Loucy (cell line): ENCODE measurements around the gene SIRPA.

Experiments used
- H2AFZ ChIP-seq: fragments of 200-600 bp; sonication (generic); 2 replicates; pipeline ENCODE4 v1.6.0; 2016; ENCODE audit warnings: antibody characterized with exemption, mild to moderate bottlenecking, low read length, moderate library complexity
- H3F3A ChIP-seq: fragments of 200-600 bp; 2 replicates; pipeline ENCODE4 v1.6.0; 2016; ENCODE audit warnings: antibody characterized with exemption, low read depth, mild to moderate bottlenecking
- H3K27me3 ChIP-seq: fragments of 200-600 bp; sonication (generic); 2 replicates; pipeline ENCODE4 v1.6.1; 2014; ENCODE audit warnings: low read length, mild to moderate bottlenecking; ENCODE audit not compliant: insufficient read depth, poor library complexity, severe bottlenecking
- H3K36me3 ChIP-seq: fragments of 200-600 bp; sonication (generic); 2 replicates; pipeline ENCODE4 v1.6.1; 2016; ENCODE audit warnings: low read length; ENCODE audit not compliant: insufficient read depth
- H3K4me1 ChIP-seq: fragments of 200-600 bp; sonication (generic); 2 replicates; pipeline ENCODE4 v1.5.1; 2014; ENCODE audit warnings: low read length, mild to moderate bottlenecking; ENCODE audit not compliant: insufficient read depth, poor library complexity, severe bottlenecking
- H3K4me2 ChIP-seq: fragments of 200-600 bp; sonication (generic); 2 replicates; pipeline ENCODE4 v1.6.0; 2014; ENCODE audit warnings: antibody characterized with exemption, low read length, low read depth, mild to moderate bottlenecking; ENCODE audit not compliant: poor library complexity, severe bottlenecking
- H3K4me3 ChIP-seq: fragments of 200-600 bp; sonication (generic); 2 replicates; pipeline ENCODE4 v1.5.1; 2014; ENCODE audit warnings: low read length, mild to moderate bottlenecking, mixed read lengths; ENCODE audit not compliant: poor library complexity, severe bottlenecking
- H3K79me2 ChIP-seq: fragments of 200-600 bp; sonication (generic); 2 replicates; pipeline ENCODE4 v1.6.1; 2014; ENCODE audit warnings: low read length; ENCODE audit not compliant: insufficient read depth
- H3K9ac ChIP-seq: fragments of 200-600 bp; sonication (generic); 2 replicates; pipeline ENCODE4 v1.6.0; 2014; ENCODE audit warnings: mild to moderate bottlenecking, low read depth, low read length, moderate library complexity; ENCODE audit not compliant: poor library complexity, severe bottlenecking
- H3K9me2 ChIP-seq: fragments of 200-600 bp; sonication (generic); replicated peaks from 2 replicates; pipeline ENCODE4 v1.6.1; 2016; ENCODE audit warnings: low read depth, low read length, mixed read lengths
- H3K9me3 ChIP-seq: fragments of 200-600 bp; sonication (generic); 2 replicates; pipeline ENCODE4 v1.6.1; 2014; ENCODE audit warnings: mild to moderate bottlenecking, antibody characterized with exemption, low read length, low read depth; ENCODE audit not compliant: insufficient read depth
- H4K20me1 ChIP-seq: fragments of 200-600 bp; sonication (generic); 2 replicates; pipeline ENCODE4 v1.6.0; 2014; ENCODE audit warnings: antibody characterized with exemption, low read length, mild to moderate bottlenecking; ENCODE audit not compliant: insufficient read depth, poor library complexity, severe bottlenecking
- EZH2phosphoT487 ChIP-seq: fragments of 200-600 bp; IDR thresholded peaks from 2 replicates; pipeline ENCODE4 v1.6.1; 2018; ENCODE audit warnings: antibody characterized with exemption, mild to moderate bottlenecking, moderate library complexity, borderline replicate concordance
- TF ChIP-seq, protein P1 (sequence below): fragments of 200-600 bp; sonication (generic); conservative IDR thresholded peaks from 2 replicates; pipeline ENCODE4 v1.5.1; 2014; ENCODE audit warnings: mild to moderate bottlenecking, antibody characterized with exemption, low read length

SIRPA gene

DNA sequence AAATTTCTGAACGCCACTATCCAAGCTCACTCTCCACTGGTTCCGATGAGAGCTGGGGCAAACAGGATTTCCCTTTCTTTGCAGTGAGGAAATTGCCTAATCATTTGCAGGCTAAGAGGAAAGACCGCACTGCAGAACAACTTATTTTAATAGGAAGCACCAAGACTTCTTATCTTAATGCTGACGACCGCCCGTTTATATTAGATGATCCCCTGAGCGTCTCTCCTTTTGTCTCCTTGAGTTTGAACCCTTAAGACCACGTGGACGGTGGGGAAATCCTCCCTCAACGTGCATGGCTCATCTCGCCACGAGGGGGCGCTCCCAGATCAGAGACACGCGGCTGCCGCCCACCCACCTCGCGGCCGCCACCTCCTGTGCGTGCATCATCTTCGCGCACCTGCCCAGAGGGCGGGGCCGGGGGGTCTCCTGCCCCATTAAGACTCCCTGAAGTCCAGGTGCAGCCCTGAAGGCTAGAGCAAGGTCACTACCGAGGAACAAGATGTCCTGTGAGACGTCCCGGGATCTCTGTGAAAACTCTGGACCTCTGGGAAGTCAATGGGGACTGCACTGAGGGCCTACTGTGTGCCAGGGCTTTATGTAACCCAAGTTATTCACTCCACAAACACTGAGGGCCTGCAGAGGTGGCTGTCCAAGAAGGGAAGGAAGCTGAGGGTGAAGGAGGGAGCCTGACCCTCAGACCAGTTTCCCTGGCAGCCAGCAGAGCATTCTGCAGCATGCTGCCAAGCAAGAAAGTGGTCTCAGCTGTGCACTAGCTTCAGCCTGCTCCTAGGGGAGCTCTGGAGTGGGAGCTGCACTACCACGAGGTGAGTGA, 70.5 kb downstream of the SIRPA start:
- H2AFZ ChIP-seq, result peak overlapping the region; percentile 80
- peak overlapping the region; percentile 37 for H3K4me3 ChIP-seq
- no peak overlapping the region for H3K9ac ChIP-seq

DNA sequence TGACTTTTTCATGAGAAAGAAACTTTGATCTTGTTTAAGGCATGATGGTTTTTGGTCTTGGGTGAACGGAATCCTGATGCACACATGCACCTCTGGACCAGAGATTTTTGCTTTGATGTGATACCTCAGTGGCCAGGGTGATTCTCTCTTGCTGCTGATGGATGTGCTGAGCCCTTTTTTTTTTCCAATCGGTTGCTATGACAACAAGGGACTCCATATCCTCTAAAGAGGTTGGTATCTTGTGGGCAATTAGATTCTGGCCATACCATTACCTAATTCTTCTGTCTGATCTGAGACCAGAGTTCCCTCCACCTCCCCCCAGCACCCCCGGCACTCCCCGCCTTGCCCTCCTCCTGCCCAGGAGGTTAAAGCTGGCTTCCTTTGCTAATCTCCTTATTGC, 73.8 kb downstream of the SIRPA start:
- H4K20me1 ChIP-seq, result no peaks in the 10 kb centered on the region
- no peak overlapping the region for H2AFZ ChIP-seq
- no peak overlapping the region for H3K9ac ChIP-seq
- no peak overlapping the region for H3K4me3 ChIP-seq
- H3K4me1 ChIP-seq, result no peaks in the 10 kb centered on the region
- H3K9me3 ChIP-seq, result no peaks in the 10 kb centered on the region
- H3K9me2 ChIP-seq, result no peaks in the 10 kb centered on the region
- H3K79me2 ChIP-seq, result no peaks in the 10 kb centered on the region
- no peak overlapping the region for H3K4me2 ChIP-seq
- no peaks in the 10 kb centered on the region for H3F3A ChIP-seq
- H3K27me3 ChIP-seq, result no peaks in the 10 kb centered on the region
- H3K36me3 ChIP-seq, result no peaks in the 10 kb centered on the region
- TF ChIP-seq, protein P1, sequence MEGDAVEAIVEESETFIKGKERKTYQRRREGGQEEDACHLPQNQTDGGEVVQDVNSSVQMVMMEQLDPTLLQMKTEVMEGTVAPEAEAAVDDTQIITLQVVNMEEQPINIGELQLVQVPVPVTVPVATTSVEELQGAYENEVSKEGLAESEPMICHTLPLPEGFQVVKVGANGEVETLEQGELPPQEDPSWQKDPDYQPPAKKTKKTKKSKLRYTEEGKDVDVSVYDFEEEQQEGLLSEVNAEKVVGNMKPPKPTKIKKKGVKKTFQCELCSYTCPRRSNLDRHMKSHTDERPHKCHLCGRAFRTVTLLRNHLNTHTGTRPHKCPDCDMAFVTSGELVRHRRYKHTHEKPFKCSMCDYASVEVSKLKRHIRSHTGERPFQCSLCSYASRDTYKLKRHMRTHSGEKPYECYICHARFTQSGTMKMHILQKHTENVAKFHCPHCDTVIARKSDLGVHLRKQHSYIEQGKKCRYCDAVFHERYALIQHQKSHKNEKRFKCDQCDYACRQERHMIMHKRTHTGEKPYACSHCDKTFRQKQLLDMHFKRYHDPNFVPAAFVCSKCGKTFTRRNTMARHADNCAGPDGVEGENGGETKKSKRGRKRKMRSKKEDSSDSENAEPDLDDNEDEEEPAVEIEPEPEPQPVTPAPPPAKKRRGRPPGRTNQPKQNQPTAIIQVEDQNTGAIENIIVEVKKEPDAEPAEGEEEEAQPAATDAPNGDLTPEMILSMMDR, result no peak
- TF ChIP-seq EZH2phosphoT487, result no peak

More for the DNA sequence above, 70.5 kb downstream of the SIRPA start:
- no peaks in the 10 kb centered on the region for H3K9me2 ChIP-seq
- no peaks in the 10 kb centered on the region for H3K9me3 ChIP-seq
- no peaks in the 10 kb centered on the region for H3K4me1 ChIP-seq
- peak overlapping the region; percentile 52 for H3K4me2 ChIP-seq
- H4K20me1 ChIP-seq, result no peaks in the 10 kb centered on the region
- H3K27me3 ChIP-seq, result no peaks in the 10 kb centered on the region
- no peak for TF ChIP-seq EZH2phosphoT487
- TF ChIP-seq, protein P1, result peak; percentile 94
- H3K36me3 ChIP-seq, result no peaks in the 10 kb centered on the region
- H3F3A ChIP-seq, result no peaks in the 10 kb centered on the region
- H3K79me2 ChIP-seq, result no peaks in the 10 kb centered on the region

GRCh38 chr20:1971893-1972586, 76.8 kb downstream of the SIRPA start:
- no peaks in the 10 kb centered on the region for H3K36me3 ChIP-seq
- no peak overlapping the region for H3K4me3 ChIP-seq
- H3K9ac ChIP-seq, result no peak overlapping the region
- no peaks in the 10 kb centered on the region for H3K4me1 ChIP-seq
- TF ChIP-seq, protein P1, result no peak
- no peaks in the 10 kb centered on the region for H3K9me2 ChIP-seq
- no peak overlapping the region for H2AFZ ChIP-seq
- H3K4me2 ChIP-seq, result no peak overlapping the region
- H3K27me3 ChIP-seq, result no peaks in the 10 kb centered on the region
- H3F3A ChIP-seq, result no peaks in the 10 kb centered on the region
- no peaks in the 10 kb centered on the region for H3K79me2 ChIP-seq
- H3K9me3 ChIP-seq, result no peaks in the 10 kb centered on the region
- no peaks in the 10 kb centered on the region for H4K20me1 ChIP-seq
